ENCODE results near the gene TICRR.
"Not testable (repeated sequence)": the region's sequence is repeated elsewhere in the genome, so short reads cannot be mapped to it uniquely, and the experiment has no call there.

Gene TICRR, protein sequence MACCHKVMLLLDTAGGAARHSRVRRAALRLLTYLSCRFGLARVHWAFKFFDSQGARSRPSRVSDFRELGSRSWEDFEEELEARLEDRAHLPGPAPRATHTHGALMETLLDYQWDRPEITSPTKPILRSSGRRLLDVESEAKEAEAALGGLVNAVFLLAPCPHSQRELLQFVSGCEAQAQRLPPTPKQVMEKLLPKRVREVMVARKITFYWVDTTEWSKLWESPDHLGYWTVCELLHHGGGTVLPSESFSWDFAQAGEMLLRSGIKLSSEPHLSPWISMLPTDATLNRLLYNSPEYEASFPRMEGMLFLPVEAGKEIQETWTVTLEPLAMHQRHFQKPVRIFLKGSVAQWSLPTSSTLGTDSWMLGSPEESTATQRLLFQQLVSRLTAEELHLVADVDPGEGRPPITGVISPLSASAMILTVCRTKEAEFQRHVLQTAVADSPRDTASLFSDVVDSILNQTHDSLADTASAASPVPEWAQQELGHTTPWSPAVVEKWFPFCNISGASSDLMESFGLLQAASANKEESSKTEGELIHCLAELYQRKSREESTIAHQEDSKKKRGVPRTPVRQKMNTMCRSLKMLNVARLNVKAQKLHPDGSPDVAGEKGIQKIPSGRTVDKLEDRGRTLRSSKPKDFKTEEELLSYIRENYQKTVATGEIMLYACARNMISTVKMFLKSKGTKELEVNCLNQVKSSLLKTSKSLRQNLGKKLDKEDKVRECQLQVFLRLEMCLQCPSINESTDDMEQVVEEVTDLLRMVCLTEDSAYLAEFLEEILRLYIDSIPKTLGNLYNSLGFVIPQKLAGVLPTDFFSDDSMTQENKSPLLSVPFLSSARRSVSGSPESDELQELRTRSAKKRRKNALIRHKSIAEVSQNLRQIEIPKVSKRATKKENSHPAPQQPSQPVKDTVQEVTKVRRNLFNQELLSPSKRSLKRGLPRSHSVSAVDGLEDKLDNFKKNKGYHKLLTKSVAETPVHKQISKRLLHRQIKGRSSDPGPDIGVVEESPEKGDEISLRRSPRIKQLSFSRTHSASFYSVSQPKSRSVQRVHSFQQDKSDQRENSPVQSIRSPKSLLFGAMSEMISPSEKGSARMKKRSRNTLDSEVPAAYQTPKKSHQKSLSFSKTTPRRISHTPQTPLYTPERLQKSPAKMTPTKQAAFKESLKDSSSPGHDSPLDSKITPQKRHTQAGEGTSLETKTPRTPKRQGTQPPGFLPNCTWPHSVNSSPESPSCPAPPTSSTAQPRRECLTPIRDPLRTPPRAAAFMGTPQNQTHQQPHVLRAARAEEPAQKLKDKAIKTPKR (N-terminal part only)

GRCh38 chr15:89575146-89575655, at the start of gene TICRR:
Gene TICRR, plus strand, starts transcription at chr15:89575469. Its CDS starts 118 bp downstream, at chr15:89575587.
- peak; percentile 97 for DNase-seq (ENCODE audit: low spot score)

- no peak for DNase-seq (ENCODE audit: low spot score)
Measured at GRCh38 chr15:89526181-89526580, 49.1 kb upstream of the TICRR start.

DNA sequence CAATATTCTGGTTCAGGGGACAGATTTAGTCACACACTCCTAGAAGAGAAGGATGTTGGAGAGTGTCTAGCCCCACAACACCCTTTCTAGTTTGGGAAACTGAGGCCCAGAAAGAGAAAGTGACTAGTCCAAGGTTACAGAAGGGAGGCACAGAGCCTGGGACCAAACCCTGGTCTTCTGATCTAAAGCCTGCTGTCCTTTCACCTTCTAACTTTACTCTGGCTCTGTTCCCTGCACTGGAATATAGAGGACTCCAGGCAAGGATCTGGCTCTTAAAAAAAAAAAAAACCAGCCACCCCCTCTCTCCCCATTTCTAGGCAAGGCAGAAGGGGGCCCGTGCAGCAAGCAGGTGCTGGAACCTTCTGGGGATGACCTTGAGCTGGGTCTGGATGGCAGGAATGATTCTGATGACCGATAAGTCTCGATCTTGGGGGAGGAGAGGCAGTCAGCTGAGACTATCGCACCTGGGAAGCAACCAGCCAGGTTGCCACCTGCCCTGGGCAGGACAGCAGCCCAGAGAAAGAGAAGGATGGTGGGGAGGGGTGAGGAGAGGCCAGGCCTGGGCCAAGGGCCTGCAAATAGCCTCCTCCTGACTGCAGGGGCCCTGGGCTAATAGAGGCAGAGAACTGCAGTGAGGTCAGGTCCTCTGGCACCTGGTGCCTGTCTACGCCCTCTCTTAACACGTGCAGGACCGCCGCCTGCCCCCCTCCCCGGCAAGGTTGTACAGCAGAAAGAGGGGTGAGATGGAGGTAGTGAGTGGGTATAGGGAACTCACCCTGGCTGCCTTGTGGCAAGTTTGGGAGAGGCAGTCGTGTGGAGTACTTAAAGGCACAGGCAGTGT, 48.4 kb upstream of the TICRR start:
- DNase-seq (ENCODE audit: low spot score): no peak

- DNase-seq (ENCODE audit: low spot score): no peak
Measured at GRCh38 chr15:89528757-89529352, 46.4 kb upstream of the TICRR start.

- DNase-seq (ENCODE audit: low spot score): no peak
Measured at GRCh38 chr15:89530976-89531375, 44.3 kb upstream of the TICRR start.

DNA sequence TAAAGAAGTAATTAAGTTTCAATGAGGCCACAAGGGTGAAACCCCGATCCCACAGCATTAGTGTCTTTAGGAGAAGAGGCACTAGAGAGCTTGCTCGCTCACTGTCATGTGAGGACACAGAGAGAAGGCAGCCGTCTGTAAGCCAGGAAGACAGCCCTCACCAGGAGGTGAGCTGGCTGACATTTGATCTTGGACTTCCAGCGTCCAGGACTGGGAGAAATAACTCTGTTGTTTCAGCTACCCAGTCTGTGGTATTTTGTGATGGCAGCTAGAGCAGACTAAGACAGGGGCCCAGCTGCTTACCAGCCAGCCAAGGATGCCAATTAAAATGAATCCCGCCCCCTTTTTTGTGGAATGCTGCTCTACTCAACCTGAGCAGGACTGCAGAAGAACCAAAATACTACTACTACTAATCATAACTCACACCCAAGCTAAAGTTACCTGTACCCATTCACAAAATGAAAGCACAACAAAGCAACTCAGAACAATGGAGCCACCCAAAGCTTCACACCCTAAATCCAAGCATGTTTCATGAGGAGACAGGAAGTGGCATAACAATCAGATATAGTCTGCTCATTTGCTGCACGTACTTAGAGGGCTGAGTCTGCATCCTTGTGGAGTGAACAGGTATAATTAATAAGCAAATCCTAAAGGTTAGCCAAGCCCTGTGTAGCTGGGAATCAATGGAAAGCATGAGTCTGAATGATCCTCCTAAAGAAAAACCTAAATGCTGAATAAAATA, 43.3 kb upstream of the TICRR start:
- no peak for DNase-seq (ENCODE audit: low spot score)

DNA sequence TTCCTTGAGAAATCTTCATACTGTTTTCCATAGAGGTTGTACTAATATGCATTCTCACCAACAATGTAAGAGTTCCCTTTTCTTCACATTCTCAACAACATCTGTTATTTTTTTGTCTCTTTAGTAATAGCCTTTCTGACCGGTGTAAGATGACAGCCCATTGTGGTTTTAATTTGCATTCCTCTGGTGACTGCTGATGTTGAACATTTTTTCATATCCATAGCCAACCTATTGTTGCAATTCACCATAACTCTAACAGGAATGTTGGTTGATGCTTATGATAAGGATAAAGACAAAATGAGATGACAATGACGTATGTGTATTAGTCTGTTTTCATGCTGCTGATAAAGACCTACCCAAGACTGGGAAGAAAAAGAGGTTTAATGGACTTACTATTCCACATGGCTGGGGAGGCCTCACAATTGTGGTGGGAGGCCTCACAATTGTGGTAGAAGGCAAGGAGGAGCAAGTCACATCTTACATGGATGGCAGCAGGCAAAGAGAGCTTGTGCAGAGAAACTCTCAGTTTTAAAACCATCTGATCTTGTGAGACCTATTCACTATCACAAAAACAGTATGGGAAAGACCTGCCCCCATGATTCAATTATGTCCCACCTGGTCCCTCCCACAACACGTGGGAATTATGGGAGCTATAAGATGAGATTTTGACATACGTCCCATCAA, 41.3 kb upstream of the TICRR start:
- DNase-seq (ENCODE audit: low spot score): no peak

- DNase-seq (ENCODE audit: low spot score): no peak
Measured at GRCh38 chr15:89539027-89539426, 36.2 kb upstream of the TICRR start.

GRCh38 chr15:89542369-89542768, 32.9 kb upstream of the TICRR start:
- no peak for DNase-seq (ENCODE audit: low spot score)

- no peak for DNase-seq (ENCODE audit: low spot score)
Measured at GRCh38 chr15:89543389-89543788, 31.9 kb upstream of the TICRR start.

DNA sequence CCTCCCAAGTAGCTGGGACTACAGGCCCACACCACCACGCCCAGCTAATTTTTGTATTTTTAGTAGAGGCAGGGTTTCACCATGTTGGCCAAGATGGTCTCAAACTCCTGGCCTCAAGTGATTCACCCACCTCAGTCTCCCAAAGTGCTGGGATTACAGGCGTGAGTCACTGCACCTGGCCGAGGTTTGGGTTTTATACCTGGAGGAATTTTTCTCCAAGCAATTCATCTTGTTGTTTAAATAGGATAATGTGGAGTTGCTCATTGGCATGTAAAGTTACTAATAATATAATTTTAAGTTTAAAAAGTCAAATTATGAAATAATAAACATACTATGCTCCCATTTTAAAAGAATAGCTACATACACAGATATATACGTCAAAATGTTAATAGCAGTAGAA, 26.1 kb upstream of the TICRR start:
- DNase-seq (ENCODE audit: low spot score): not testable (repeated sequence)

DNA sequence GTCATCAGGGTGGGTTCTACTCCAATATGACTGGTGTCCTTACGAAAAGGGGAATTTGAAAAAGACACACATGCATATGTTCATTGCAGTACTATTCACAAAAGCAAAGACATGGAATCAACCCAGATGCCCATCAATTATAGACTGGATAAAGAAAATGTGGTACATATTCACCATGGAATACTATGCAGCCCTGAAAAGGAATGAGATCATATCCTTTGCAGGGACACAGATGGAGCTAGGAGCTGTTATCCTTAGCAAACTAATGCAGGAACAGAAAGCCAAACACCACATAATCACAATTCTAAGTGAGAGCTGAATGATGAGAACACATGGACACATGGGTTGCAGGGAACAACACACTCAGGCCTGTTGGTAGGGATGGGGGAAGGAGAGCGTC, 24.8 kb upstream of the TICRR start:
- no peak for DNase-seq (ENCODE audit: low spot score)

GRCh38 chr15:89551550-89551949, 23.7 kb upstream of the TICRR start:
- no peak for DNase-seq (ENCODE audit: low spot score)

DNA sequence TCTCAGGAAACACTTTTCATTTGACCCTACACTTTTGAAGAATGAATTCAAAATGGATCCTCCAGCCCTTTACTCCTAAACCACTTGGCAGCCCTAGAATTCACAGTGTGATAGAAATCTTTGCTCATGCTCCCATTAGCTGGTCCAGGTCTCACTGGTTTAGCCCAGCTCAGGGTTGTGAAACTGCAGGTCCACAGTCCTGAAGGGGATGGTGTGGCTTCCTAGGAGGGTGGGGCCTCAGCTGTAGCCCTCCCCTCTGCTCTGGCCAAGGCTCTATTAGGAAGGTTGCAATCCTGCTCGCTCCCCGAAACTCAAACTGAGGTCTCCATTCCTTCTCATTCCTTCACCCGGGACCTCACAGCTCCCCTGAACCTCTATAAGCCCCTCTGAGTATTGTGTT, 21.6 kb upstream of the TICRR start:
- no peak for DNase-seq (ENCODE audit: low spot score)

DNA sequence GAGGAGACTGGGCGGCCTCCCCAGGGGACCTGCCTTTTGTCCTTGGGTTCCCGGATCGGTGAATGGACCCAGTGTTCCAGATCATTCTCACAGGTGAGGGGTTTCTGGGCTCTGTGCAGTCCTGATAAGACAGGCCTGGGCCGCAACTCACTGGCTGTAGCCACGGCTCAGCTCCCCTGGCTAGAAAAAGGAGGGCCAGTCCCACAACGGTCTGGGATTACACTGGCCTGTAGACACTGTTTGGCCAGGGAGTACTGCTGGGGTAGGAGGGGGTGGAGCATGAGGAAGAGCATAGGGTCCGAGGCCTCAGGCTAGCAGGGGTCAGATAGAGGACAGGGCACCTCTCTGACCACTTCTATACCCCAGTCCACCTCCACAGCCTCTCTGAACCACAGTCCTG, 21.0 kb upstream of the TICRR start:
- no peak for DNase-seq (ENCODE audit: low spot score)

DNA sequence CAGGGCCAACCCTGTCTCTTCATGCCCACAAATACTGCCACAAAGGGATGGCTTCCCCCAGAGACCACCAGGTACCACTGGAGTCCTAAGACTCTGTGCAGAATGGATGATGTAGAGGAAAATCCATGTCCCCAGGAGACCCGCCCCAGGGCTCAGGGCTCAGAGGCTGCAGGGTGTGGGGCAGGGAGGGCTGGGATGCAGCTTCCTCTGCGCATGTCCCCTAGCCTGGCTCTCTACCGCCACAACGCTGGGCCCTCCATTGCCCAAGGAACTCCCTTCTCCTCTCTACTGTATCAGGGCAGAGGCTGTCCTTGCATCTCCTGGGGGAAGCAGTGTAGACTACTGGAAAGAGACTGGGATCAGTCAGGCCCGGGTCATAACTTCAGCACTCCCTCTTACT, 19.5 kb upstream of the TICRR start:
- DNase-seq (ENCODE audit: low spot score): no peak

DNA sequence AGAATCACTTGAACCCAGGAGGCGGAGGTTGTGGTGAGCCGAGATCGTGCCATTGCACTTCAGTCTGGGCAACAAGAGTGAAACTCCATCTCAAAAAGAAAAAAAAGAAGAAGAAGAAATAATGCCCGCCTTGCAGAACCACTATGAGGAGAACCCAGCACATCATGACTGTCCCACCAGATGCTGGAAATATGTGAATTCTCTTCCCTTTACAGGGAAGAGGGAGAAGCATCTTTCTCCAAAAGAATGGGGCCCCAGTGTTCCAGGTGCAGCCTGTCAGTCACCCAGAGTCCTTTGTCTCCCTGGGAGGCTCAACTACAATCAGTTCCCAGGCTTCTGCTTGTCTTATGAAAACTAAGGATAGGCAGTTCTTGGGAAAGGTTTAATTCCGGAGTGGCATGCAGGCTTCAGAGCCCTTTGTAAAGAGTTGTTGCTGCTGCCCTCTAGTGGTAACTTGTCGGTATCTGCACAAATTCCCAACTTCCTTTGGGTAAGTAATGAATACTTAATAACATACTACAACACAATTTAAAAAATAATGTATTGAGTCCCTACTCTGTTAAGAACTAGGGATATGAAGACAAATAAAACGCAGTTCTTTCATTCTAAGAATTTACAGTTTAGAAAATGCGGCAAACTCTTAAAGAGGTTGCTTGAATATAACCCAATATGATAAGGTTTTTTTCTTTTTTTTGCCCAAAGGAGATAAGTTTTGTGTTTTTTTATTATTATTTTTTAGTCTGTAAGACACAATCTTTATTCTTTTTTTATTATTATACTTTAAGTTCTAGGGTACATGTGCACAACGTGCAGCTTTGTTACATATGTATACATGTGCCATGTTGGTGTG, 18.6 kb upstream of the TICRR start:
- DNase-seq (ENCODE audit: low spot score): peak; percentile 57

GRCh38 chr15:89559769-89560264, 15.5 kb upstream of the TICRR start:
- no peak for DNase-seq (ENCODE audit: low spot score)

Measured in HuH-7 (cell line).